Measurements from ENCODE around the gene ABCA4. TPM values are rescaled to one million over a fixed set of nuclear protein-coding genes. Genes with fewer than 3 reads are reported as not detected.

ABCA4 gene
- total and polyA plus RNA-seq, 7 donors = 0.03 to 0.32 (median 0.09) TPM; not detected in 2

DNA sequence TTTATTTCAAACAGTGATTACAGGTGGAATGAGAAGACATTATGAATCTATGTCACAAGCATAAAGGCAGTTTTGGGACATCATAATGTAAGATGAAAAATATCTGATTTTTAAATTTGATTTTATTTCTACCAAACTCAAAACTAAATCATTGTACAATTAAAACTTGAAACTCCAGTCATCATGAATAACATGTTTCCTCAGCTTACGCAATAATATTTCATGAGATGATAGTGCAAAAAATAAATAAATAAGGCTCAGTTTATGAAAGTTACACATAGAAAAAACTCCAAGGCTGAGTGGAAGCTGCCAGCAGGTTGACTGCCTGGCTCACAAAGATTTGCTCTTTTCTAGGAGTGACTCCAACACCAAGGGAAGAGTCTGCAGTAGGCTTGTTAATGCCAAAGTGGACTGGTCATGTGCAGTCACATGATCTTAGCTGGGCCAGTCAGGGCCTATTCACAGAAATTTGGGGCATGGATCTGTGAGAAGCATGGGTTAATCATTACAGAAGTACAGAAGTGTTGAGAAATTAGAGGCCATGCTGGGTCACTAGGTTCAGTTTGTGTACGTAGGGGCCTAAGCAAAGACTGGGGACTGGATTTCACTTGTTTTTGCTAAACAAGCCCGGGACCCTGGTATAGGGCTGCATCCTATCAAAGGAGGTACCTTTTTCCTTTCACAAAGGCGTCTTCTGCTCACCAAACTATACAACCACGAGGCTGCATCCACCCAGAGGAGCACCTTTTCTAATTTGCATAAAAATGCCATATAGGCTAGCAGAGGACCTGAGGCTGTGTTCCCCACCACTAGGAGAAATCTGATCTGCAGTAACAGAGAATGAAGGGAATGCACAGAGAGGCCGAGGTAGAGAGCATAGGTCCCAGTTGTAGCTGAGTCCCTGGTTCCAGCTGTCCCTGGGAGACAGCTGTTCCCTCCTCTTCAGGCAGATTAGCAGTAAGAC is 4.9 kb upstream of the ABCA4 start:
- intact Hi-C loops (cut with DNase I) = no loop called here
- TF ChIP-seq, protein P1, sequence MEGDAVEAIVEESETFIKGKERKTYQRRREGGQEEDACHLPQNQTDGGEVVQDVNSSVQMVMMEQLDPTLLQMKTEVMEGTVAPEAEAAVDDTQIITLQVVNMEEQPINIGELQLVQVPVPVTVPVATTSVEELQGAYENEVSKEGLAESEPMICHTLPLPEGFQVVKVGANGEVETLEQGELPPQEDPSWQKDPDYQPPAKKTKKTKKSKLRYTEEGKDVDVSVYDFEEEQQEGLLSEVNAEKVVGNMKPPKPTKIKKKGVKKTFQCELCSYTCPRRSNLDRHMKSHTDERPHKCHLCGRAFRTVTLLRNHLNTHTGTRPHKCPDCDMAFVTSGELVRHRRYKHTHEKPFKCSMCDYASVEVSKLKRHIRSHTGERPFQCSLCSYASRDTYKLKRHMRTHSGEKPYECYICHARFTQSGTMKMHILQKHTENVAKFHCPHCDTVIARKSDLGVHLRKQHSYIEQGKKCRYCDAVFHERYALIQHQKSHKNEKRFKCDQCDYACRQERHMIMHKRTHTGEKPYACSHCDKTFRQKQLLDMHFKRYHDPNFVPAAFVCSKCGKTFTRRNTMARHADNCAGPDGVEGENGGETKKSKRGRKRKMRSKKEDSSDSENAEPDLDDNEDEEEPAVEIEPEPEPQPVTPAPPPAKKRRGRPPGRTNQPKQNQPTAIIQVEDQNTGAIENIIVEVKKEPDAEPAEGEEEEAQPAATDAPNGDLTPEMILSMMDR (IDR thresholded peaks at IDR 0.05) = no peak

DNA sequence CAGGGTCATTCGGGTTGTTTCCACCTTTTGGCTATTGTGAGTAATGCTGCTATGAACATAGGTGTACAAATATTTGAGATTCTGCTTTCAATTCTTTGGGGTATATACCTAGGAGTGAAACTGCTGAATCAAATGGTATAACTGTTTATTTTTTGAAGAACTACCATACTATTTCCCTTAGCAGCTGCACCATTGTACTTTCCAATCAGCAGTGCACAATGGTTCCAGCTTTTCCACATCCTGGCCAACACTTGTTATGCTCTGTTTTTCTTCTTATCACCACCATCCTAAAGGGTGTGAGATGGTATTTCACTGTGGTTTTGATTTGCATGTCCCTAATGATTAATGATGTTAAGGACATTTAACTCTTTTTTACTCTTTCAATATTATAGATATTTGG is 3.6 kb upstream of the ABCA4 start:
- H3K9me3 ChIP-seq = no peaks in the 10 kb centered on the region
- H3K27ac ChIP-seq = no peak overlapping the region
- no peak overlapping the region for H3K4me3 ChIP-seq
- TF ChIP-seq, protein P1 (IDR thresholded peaks at IDR 0.05) = no peak
- H3K36me3 ChIP-seq (ENCODE audit: insufficient read depth in 1 of 2, low read depth in 1 of 2) = no peaks in the 10 kb centered on the region
- intact Hi-C loops (cut with DNase I) = no loop called here
- H3K27me3 ChIP-seq (ENCODE audit: insufficient read depth in 3 of 3, low read length in 2 of 3) = no peaks in the 10 kb centered on the region
- DNase-seq (no peak), ATAC-seq (no peak)
- no peaks in the 10 kb centered on the region for H3K4me1 ChIP-seq
- WGBS, 3 donors = 98 to 100% (median 100%) methylated on average over 1 of the region's 1 CpG

More for the DNA sequence above, 4.9 kb upstream of the ABCA4 start:
- H3K4me3 ChIP-seq = no peak overlapping the region
- no peaks in the 10 kb centered on the region for H3K36me3 ChIP-seq (ENCODE audit: insufficient read depth in 1 of 2, low read depth in 1 of 2)
- no peaks in the 10 kb centered on the region for H3K27me3 ChIP-seq (ENCODE audit: insufficient read depth in 3 of 3, low read length in 2 of 3)
- 50 to 66% (median 64%) methylated on average over 6 of the region's 6 CpGs for WGBS, 3 donors
- DNase-seq = no peak
- no peak for ATAC-seq
- H3K27ac ChIP-seq = no peak overlapping the region
- H3K9me3 ChIP-seq = no peaks in the 10 kb centered on the region
- no peaks in the 10 kb centered on the region for H3K4me1 ChIP-seq

DNA sequence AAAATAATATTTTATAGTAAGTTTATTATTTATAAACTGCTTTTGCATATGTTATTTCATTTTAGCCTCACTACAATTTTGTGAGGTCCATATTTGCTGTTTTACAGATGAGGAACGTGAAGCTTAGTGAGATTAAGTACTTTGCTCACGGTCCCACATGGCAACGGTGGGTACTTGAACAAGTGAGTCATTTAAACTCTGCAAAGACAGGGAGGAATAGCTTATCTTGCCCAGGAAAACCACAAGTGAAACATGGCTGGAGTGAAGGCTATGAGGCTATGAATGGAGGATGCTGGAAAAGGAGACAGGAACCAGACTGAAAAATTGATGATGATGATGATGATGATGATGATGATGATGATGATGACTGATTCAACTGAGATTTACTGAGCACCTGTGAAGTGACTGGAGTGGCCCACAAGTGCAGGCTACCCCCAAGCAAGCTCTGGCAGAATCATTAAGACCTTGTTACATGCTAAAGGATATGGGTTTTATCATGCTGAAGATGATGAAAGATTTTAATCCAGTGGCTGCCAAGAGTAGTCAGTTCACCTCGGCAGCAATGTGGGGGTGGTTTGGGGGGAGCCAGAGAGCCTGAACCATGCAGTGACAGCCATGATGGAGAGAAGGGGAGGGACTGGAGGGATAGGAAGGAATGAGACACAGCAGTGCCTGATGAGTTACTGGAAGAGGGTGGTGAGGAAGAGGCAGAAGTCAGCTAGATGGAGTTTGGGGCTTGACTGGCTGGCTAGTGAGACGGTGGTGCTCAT is 1.4 kb upstream of the ABCA4 start:
- intact Hi-C loops (cut with DNase I) = no loop called here
- 66 to 75% (median 71%) methylated on average over 5 of the region's 5 CpGs for WGBS, 3 donors
- ATAC-seq = no peak

DNA sequence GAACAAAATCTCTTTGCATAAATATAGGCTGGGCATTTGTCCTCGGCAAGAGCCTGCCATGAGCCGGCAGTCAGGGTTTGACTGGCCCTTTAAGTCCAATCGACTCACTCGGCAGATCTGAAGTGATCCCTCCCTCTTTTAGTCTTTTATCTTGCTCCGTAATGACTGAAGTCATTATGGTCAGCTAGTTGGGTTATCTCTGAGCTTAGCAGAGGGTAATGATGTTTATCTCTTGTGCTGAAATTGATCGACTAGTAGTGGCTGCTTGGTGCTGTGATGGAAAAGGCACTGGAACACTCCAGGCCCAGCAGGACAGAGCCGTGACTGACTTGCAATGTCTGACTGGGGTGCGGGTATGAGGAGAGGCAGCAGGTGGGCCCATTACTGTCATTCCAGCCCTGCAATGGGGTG is 468 bp upstream of the ABCA4 start:
- DNase-seq (no peak), ATAC-seq (no peak)
- no peak overlapping the region for H3K4me3 ChIP-seq
- no peaks in the 10 kb centered on the region for H3K27me3 ChIP-seq (ENCODE audit: insufficient read depth in 3 of 3, low read length in 2 of 3)
- no peaks in the 10 kb centered on the region for H3K9me3 ChIP-seq
- 77 to 84% (median 81%) methylated on average over 8 of the region's 8 CpGs for WGBS, 3 donors
- H3K36me3 ChIP-seq (ENCODE audit: insufficient read depth in 1 of 2, low read depth in 1 of 2) = no peaks in the 10 kb centered on the region
- no peak overlapping the region for H3K27ac ChIP-seq
- intact Hi-C loops (cut with DNase I) = no loop called here
- H3K4me1 ChIP-seq = no peaks in the 10 kb centered on the region
- TF ChIP-seq, protein P1 (IDR thresholded peaks at IDR 0.05) = no peak

More for the DNA sequence above, 1.4 kb upstream of the ABCA4 start:
- no peaks in the 10 kb centered on the region for H3K4me1 ChIP-seq
- no peak overlapping the region for H3K4me3 ChIP-seq
- H3K36me3 ChIP-seq (ENCODE audit: insufficient read depth in 1 of 2, low read depth in 1 of 2) = no peaks in the 10 kb centered on the region
- no peak for DNase-seq
- H3K27ac ChIP-seq = no peak overlapping the region
- no peaks in the 10 kb centered on the region for H3K9me3 ChIP-seq
- no peaks in the 10 kb centered on the region for H3K27me3 ChIP-seq (ENCODE audit: insufficient read depth in 3 of 3, low read length in 2 of 3)
- TF ChIP-seq, protein P1 (IDR thresholded peaks at IDR 0.05) = no peak
